WTC11 (cell line): ENCODE measurements around the gene CARD19.

ENCODE experiments used
- ATF2 ChIP-seq: sonication (generic); formaldehyde crosslinking; IDR thresholded peaks from 2 replicates; pipeline ENCODE4 v1.8.1; 2022; ENCODE audit warnings: low read depth, missing genetic modification reagents, borderline replicate concordance
- CREB1 ChIP-seq: sonication (generic); formaldehyde crosslinking; IDR thresholded peaks from 2 replicates; pipeline ENCODE4 v1.8.0; 2023; ENCODE audit warnings: mild to moderate bottlenecking, missing genetic modification reagents
- CREM ChIP-seq: sonication (generic); formaldehyde crosslinking; IDR thresholded peaks from 2 replicates; pipeline ENCODE4 v1.8.1; 2022; ENCODE audit warnings: mild to moderate bottlenecking, missing genetic modification reagents, moderate library complexity
- CTCF ChIP-seq: fragments of 200-600 bp; IDR thresholded peaks from 2 replicates; pipeline ENCODE4 v1.8.0; 2022; ENCODE audit warnings: antibody characterized with exemption
- E2F5 ChIP-seq: sonication (generic); formaldehyde crosslinking; IDR thresholded peaks from 2 replicates; pipeline ENCODE4 v1.8.1; 2022; ENCODE audit warnings: mild to moderate bottlenecking, moderate library complexity, missing genetic modification reagents
- EMX1 ChIP-seq: fragments of 250-450 bp; sonication (Bioruptor Pico); IDR thresholded peaks from 2 replicates; pipeline ENCODE4 v1.8.0; 2021; ENCODE audit warnings: mild to moderate bottlenecking
- ESRRA ChIP-seq: sonication (generic); formaldehyde crosslinking; IDR thresholded peaks from 2 replicates; pipeline ENCODE4 v1.8.1; 2022; ENCODE audit warnings: mild to moderate bottlenecking, missing genetic modification reagents, borderline replicate concordance
- ETV6 ChIP-seq: sonication (generic); formaldehyde crosslinking; IDR thresholded peaks from 2 replicates; pipeline ENCODE4 v1.8.1; 2022; ENCODE audit warnings: mild to moderate bottlenecking, missing genetic modification reagents
- MYBL2 ChIP-seq: sonication (generic); formaldehyde crosslinking; IDR thresholded peaks from 2 replicates; pipeline ENCODE4 v1.8.1; 2023; ENCODE audit warnings: mild to moderate bottlenecking, moderate library complexity, missing genetic modification reagents
- PREB ChIP-seq: sonication (generic); formaldehyde crosslinking; IDR thresholded peaks from 2 replicates; pipeline ENCODE4 v1.8.1; 2022; ENCODE audit warnings: mild to moderate bottlenecking, missing genetic modification reagents, moderate library complexity, borderline replicate concordance
- USF1 ChIP-seq: sonication (generic); formaldehyde crosslinking; IDR thresholded peaks from 2 replicates; pipeline ENCODE4 v1.8.0; 2022; ENCODE audit warnings: mild to moderate bottlenecking, missing genetic modification reagents
- USF2 ChIP-seq: sonication (generic); formaldehyde crosslinking; IDR thresholded peaks from 2 replicates; pipeline ENCODE4 v1.8.1; 2023; ENCODE audit warnings: mild to moderate bottlenecking, missing genetic modification reagents, moderate library complexity
- ZNF512 ChIP-seq: sonication (generic); formaldehyde crosslinking; IDR thresholded peaks from 2 replicates; pipeline ENCODE4 v1.8.1; 2022; ENCODE audit warnings: missing genetic modification reagents, borderline replicate concordance

GRCh38 chr9:93081081-93081529, 14.9 kb upstream of the CARD19 start:
- TF ChIP-seq CTCF (no peak), ESRRA (no peak), PREB (CRISPR knock-in tag) (no peak), ATF2 (CRISPR knock-in tag) (no peak), E2F5 (no peak), EMX1 (CRISPR knock-in tag) (no peak), CREM (no peak), USF1 (CRISPR knock-in tag) (no peak), ZNF512 (no peak), USF2 (no peak), MYBL2 (CRISPR knock-in tag) (no peak), CREB1 (CRISPR knock-in tag) (no peak), ETV6 (CRISPR knock-in tag) (no peak)
